Hepatocyte (in vitro differentiated cells): Measurements from ENCODE around the gene PROC. TPM values are rescaled to one million over a fixed set of nuclear protein-coding genes. Genes with fewer than 3 reads are reported as not detected.

Experiments used
- DNase-seq: peaks from one replicate; pipeline ENCODE4 v3.0.0-alpha.2; 2016; ENCODE audit warnings: low spot score
- H2AFZ ChIP-seq: fragments of 200-600 bp; sonication (generic); 2 replicates; pipeline ENCODE4 v1.6.0; 2016; ENCODE audit warnings: antibody characterized with exemption, mild to moderate bottlenecking
- H3K27ac ChIP-seq: fragments of 200-600 bp; sonication (generic); 2 replicates; pipeline ENCODE4 v1.5.1; 2016; ENCODE audit warnings: mild to moderate bottlenecking
- H3K27me3 ChIP-seq: fragments of 200-600 bp; sonication (generic); 2 replicates; pipeline ENCODE4 v1.6.1; 2016
- H3K36me3 ChIP-seq: fragments of 200-600 bp; sonication (generic); replicated peaks from 2 replicates; pipeline ENCODE4 v1.5.1; 2016; ENCODE audit warnings: low read depth; ENCODE audit not compliant: insufficient read depth
- H3K4me1 ChIP-seq: fragments of 200-600 bp; sonication (generic); 2 replicates; pipeline ENCODE4 v1.5.1; 2016; ENCODE audit warnings: mild to moderate bottlenecking, moderate library complexity; ENCODE audit not compliant: insufficient read depth
- H3K4me2 ChIP-seq: fragments of 200-600 bp; sonication (generic); 2 replicates; pipeline ENCODE4 v1.6.0; 2016
- H3K4me3 ChIP-seq: fragments of 200-600 bp; sonication (generic); 2 replicates; pipeline ENCODE4 v1.5.1; 2016; ENCODE audit warnings: mild to moderate bottlenecking
- H3K79me2 ChIP-seq: fragments of 200-600 bp; sonication (generic); 2 replicates; pipeline ENCODE4 v1.6.0; 2017; ENCODE audit warnings: mild to moderate bottlenecking
- H3K9me2 ChIP-seq: fragments of 200-600 bp; sonication (generic); replicated peaks from 2 replicates; pipeline ENCODE4 v1.6.0; 2017; ENCODE audit warnings: mild to moderate bottlenecking; ENCODE audit not compliant: insufficient read depth
- H3K9me3 ChIP-seq: fragments of 200-600 bp; sonication (generic); 2 replicates; pipeline ENCODE4 v1.5.1; 2016; ENCODE audit warnings: low read depth, mild to moderate bottlenecking
- H4K20me1 ChIP-seq: fragments of 200-600 bp; sonication (generic); 2 replicates; pipeline ENCODE4 v1.6.0; 2016; ENCODE audit warnings: mild to moderate bottlenecking; ENCODE audit not compliant: insufficient read depth, poor library complexity, severe bottlenecking
- EZH2 ChIP-seq: fragments of 200-600 bp; sonication (generic); IDR thresholded peaks from 2 replicates; pipeline ENCODE4 v1.6.1; 2016; ENCODE audit warnings: antibody characterized with exemption, mild to moderate bottlenecking, borderline replicate concordance
- EZH2phosphoT487 ChIP-seq: fragments of 200-600 bp; sonication (generic); IDR thresholded peaks from one replicate; pipeline ENCODE4 v1.6.1; 2018; ENCODE audit warnings: antibody characterized with exemption, mild to moderate bottlenecking, low read depth, moderate library complexity; ENCODE audit not compliant: unreplicated experiment, severe bottlenecking
- WGBS: methylation state at CpG from one replicate; pipeline ENCODE4 v1.1.6; 2016; ENCODE audit warnings: low lambda C conversion rate; ENCODE audit errors: missing lambda C conversion rate; 5-methylcytosine and 5-hydroxymethylcytosine counted together
- polyA plus RNA-seq: library from polyadenylated mRNA; unstranded; fragments of >200 nt; fragmentation: Nextera tagmentation; extraction: Ambion mirVana; gene quantifications from 2 replicates; pipeline ENCODE4 v1.2.1, GENCODE V29; 2016
- total RNA-seq: library from RNA; depleted of rRNA; stranded (reverse); fragments of >200 nt; gene quantifications from 2 replicates; pipeline ENCODE4 v1.2.3, GENCODE V29; 2014
- TF ChIP-seq, protein P1 (sequence below): fragments of 200-600 bp; sonication (generic); IDR thresholded peaks from 2 replicates; pipeline ENCODE4 v1.5.1; 2016; ENCODE audit warnings: antibody characterized with exemption, mild to moderate bottlenecking; ENCODE audit not compliant: poor library complexity

Gene PROC
- total RNA-seq: 42.6 and 62.3 TPM in 2 replicates
- 48.9 and 70.2 TPM in 2 replicates for polyA plus RNA-seq

DNA sequence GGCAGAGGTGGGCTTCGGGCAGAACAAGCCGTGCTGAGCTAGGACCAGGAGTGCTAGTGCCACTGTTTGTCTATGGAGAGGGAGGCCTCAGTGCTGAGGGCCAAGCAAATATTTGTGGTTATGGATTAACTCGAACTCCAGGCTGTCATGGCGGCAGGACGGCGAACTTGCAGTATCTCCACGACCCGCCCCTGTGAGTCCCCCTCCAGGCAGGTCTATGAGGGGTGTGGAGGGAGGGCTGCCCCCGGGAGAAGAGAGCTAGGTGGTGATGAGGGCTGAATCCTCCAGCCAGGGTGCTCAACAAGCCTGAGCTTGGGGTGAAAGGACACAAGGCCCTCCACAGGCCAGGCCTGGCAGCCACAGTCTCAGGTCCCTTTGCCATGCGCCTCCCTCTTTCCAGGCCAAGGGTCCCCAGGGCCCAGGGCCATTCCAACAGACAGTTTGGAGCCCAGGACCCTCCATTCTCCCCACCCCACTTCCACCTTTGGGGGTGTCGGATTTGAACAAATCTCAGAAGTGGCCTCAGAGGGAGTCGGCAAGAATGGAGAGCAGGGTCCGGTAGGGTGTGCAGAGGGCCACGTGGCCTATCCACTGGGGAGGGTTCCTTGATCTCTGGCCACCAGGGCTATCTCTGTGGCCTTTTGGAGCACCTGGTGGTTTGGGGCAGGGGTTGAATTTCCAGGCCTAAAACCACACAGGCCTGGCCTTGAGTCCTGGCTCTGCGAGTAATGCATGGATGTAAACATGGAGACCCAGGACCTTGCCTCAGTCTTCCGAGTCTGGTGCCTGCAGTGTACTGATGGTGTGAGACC lies at the start of gene PROC:
TSS of gene PROC (plus strand) at position 128 of the 812 bp plus-strand sequence. CDS start 1,516 bp downstream, outside the sequence.
- H3K79me2 ChIP-seq: no peaks in the 10 kb centered on the region
- H3K27ac ChIP-seq: no peak within 1 kb of the TSS
- H2AFZ ChIP-seq: peak within 1 kb of the TSS; percentile 31
- WGBS: 62% methylated on average over 14 of the region's 16 CpGs
- no peaks in the 10 kb centered on the region for H3K36me3 ChIP-seq
- no peaks in the 10 kb centered on the region for H3K9me3 ChIP-seq
- peak; percentile 16 for DNase-seq
- H3K4me3 ChIP-seq: no peak within 1 kb of the TSS
- H3K9me2 ChIP-seq: no peaks in the 10 kb centered on the region
- H3K4me1 ChIP-seq: peaks cover 13% of the 10 kb centered on the region
- TF ChIP-seq EZH2phosphoT487 (no peak), EZH2 (no peak)
- TF ChIP-seq, protein P1, sequence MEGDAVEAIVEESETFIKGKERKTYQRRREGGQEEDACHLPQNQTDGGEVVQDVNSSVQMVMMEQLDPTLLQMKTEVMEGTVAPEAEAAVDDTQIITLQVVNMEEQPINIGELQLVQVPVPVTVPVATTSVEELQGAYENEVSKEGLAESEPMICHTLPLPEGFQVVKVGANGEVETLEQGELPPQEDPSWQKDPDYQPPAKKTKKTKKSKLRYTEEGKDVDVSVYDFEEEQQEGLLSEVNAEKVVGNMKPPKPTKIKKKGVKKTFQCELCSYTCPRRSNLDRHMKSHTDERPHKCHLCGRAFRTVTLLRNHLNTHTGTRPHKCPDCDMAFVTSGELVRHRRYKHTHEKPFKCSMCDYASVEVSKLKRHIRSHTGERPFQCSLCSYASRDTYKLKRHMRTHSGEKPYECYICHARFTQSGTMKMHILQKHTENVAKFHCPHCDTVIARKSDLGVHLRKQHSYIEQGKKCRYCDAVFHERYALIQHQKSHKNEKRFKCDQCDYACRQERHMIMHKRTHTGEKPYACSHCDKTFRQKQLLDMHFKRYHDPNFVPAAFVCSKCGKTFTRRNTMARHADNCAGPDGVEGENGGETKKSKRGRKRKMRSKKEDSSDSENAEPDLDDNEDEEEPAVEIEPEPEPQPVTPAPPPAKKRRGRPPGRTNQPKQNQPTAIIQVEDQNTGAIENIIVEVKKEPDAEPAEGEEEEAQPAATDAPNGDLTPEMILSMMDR: no peak
- no peaks in the 10 kb centered on the region for H3K27me3 ChIP-seq
- peak within 1 kb of the TSS; percentile 60 for H3K4me2 ChIP-seq
- no peaks in the 10 kb centered on the region for H4K20me1 ChIP-seq

DNA sequence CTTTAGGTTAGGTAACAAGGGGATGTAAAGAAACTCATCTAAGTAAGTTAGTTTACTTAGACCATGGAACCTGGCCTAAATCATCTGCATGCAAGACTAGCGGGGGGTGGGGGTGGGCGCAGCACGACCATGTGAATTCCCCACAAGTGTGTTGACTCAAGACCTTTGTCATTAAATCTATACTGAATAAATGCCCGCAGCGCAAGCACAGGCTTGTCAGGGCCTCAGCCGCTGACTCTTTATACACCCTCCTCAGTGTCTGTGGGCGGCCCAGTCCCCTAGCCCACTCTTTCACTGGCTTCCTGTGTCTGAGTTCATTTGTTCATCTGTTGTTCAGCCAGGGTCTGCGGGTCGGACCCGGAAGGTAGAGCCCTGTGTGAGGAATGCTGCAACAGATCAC lies 48.2 kb upstream of the PROC start:
- 99% methylated on average over 10 of the region's 10 CpGs for WGBS
- Histone ChIP-seq H3K9me2 (no peaks in the 10 kb centered on the region), H3K36me3 (no peaks in the 10 kb centered on the region), H3K4me3 (no peak overlapping the region), H3K9me3 (peaks cover 4% of the 10 kb centered on the region), H3K27me3 (no peaks in the 10 kb centered on the region), H2AFZ (no peak overlapping the region), H3K4me2 (no peak overlapping the region), H3K4me1 (no peaks in the 10 kb centered on the region), H3K27ac (no peak overlapping the region), H4K20me1 (peaks cover 30% of the 10 kb centered on the region), H3K79me2 (peaks cover 100% of the 10 kb centered on the region)
- DNase-seq: no peak
- TF ChIP-seq EZH2 (no peak), EZH2phosphoT487 (no peak)
- TF ChIP-seq, protein P1: no peak

DNA sequence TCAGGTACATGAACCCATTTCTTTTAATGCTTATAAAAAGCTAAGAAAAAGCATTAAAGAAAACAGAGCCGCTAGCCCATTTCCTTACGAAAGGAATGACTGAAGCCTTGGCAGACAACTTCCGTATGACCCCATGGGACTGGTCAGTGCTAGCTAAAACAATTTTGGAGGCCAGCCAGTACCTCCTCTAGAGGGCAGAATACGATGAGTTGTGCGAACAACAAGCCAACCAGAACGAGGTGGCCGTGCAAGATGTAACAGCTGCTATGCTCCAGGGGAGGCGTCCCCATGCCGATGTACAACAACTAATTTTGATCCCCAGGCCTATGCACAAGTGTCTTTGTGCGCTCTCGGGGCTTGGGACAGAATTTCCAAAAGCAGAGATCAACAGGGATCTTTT lies 47.2 kb upstream of the PROC start:
- no peaks in the 10 kb centered on the region for H3K9me2 ChIP-seq
- no peak for DNase-seq
- H3K79me2 ChIP-seq: peaks cover 100% of the 10 kb centered on the region
- peaks cover 21% of the 10 kb centered on the region for H4K20me1 ChIP-seq
- H3K4me2 ChIP-seq: no peak overlapping the region
- H3K4me1 ChIP-seq: no peaks in the 10 kb centered on the region
- H3K9me3 ChIP-seq: peaks cover 4% of the 10 kb centered on the region
- no peak overlapping the region for H2AFZ ChIP-seq
- TF ChIP-seq EZH2phosphoT487 (no peak), EZH2 (no peak)
- TF ChIP-seq, protein P1: no peak
- H3K4me3 ChIP-seq: no peak overlapping the region
- over 99% methylated on average over 11 of the region's 11 CpGs for WGBS
- H3K27ac ChIP-seq: no peak overlapping the region
- no peaks in the 10 kb centered on the region for H3K36me3 ChIP-seq
- H3K27me3 ChIP-seq: no peaks in the 10 kb centered on the region
